ENCODE measurements around the gene FAM149A.

The FAM149A gene

GRCh38 chr4:186204103-186204559, 99.6 kb downstream of the FAM149A start:
- DNase-seq, result no peak

- DNase-seq, result no peak
Measured at GRCh38 chr4:186204686-186205085, 100.2 kb downstream of the FAM149A start.

- no peak for DNase-seq
Measured at GRCh38 chr4:186205156-186205555, 100.7 kb downstream of the FAM149A start.

- DNase-seq, result no peak
Measured at GRCh38 chr4:186216465-186217024, 112.0 kb downstream of the FAM149A start.

- DNase-seq, result no peak
Measured at GRCh38 chr4:186217733-186218293, 113.3 kb downstream of the FAM149A start.

GRCh38 chr4:186221624-186222023, 117.1 kb downstream of the FAM149A start:
- no peak for DNase-seq

Data from activated CD8-positive, alpha-beta memory T cell treated with anti-CD3 and anti-CD28 coated beads for 24 hours (primary cell).